BJ (cell line): ENCODE results near the gene CAMSAP2. TPM values are rescaled to one million over a fixed set of nuclear protein-coding genes. Genes with fewer than 3 reads are reported as not detected.

Source experiments
- CTCF ChIA-PET: fragments of 350-600 bp; formaldehyde crosslinking; extraction: SDS; loops from one replicate; lab custom pipeline; 2021; ENCODE audit warnings: antibody characterized with exemption, inconsistent platforms; lab: Yijun Ruan, JAX
- POLR2A ChIA-PET: fragments of 300-600 bp; sonication (Branson Sonifier 250); formaldehyde crosslinking; extraction: SDS; loops from one replicate; lab custom pipeline; 2021; ENCODE audit warnings: antibody characterized with exemption; lab: Charles Lee
- DNase-seq: peaks from one replicate; pipeline ENCODE4 v3.0.0-alpha.2; 2011; ENCODE audit warnings: low read depth
- H3K27me3 ChIP-seq: 2 replicates; pipeline ENCODE4 v1.6.0; 2011; ENCODE audit warnings: low read length; ENCODE audit not compliant: control insufficient read depth, insufficient read depth
- H3K36me3 ChIP-seq: 2 replicates; pipeline ENCODE4 v1.5.1; 2011; ENCODE audit warnings: low read length; ENCODE audit not compliant: control insufficient read depth, insufficient read depth
- H3K4me3 ChIP-seq: 2 replicates; pipeline ENCODE4 v1.5.1; 2011; ENCODE audit warnings: low read depth, mild to moderate bottlenecking, control low read depth, low read length
- CTCF ChIP-seq: IDR thresholded peaks from 2 replicates; pipeline ENCODE4 v1.5.1; 2011; ENCODE audit warnings: low read depth, mild to moderate bottlenecking, control low read depth, inconsistent platforms, low read length, moderate library complexity; ENCODE audit not compliant: insufficient read depth
- polyA plus RNA-seq: library from polyadenylated mRNA; depleted of rRNA; stranded (reverse); fragments of >200 nt; gene quantifications from 2 replicates; pipeline ENCODE4 v1.2.3, GENCODE V29; 2011

Gene CAMSAP2
- polyA plus RNA-seq, 1 experiment: 7.5 TPM

- CTCF ChIA-PET: no interaction called here
These were observed 156.2 kb downstream of the CAMSAP2 start, which contains the start of gene INAVA for GRCh38 chr1:200894712-200895442. TSS of gene INAVA (plus strand) at chr1:200894900. CDS start at chr1:200898401, 3,501 bp downstream.

GRCh38 chr1:200895443-200895789 lies 156.7 kb downstream of the CAMSAP2 start:
- no peak overlapping the region for H3K4me3 ChIP-seq
- no peak for TF ChIP-seq CTCF
- ChIA-PET CTCF (no interaction called here), POLR2A (no interaction called here)
- no peaks in the 10 kb centered on the region for H3K36me3 ChIP-seq
- no peak for DNase-seq
- H3K27me3 ChIP-seq: peaks cover 14% of the 10 kb centered on the region

More at GRCh38 chr1:200894712-200895442, 156.2 kb downstream of the CAMSAP2 start, which contains the start of gene INAVA:
- TF ChIP-seq CTCF: no peak
- POLR2A ChIA-PET: no interaction called here
- H3K4me3 ChIP-seq: no peak within 1 kb of the TSS
- no peaks in the 10 kb centered on the region for H3K36me3 ChIP-seq
- H3K27me3 ChIP-seq: peaks cover 14% of the 10 kb centered on the region
- DNase-seq: no peak

GRCh38 chr1:200895801-200896530 lies 157.3 kb downstream of the CAMSAP2 start:
- H3K27me3 ChIP-seq: peaks cover 14% of the 10 kb centered on the region
- no peak for DNase-seq
- ChIA-PET POLR2A (no interaction called here), CTCF (no interaction called here)
- H3K4me3 ChIP-seq: no peak overlapping the region
- TF ChIP-seq CTCF: no peak
- H3K36me3 ChIP-seq: no peaks in the 10 kb centered on the region

GRCh38 chr1:200896531-200897196 lies 158.0 kb downstream of the CAMSAP2 start:
- no peak for TF ChIP-seq CTCF
- DNase-seq: no peak
- Histone ChIP-seq H3K27me3 (peaks cover 14% of the 10 kb centered on the region), H3K36me3 (no peaks in the 10 kb centered on the region), H3K4me3 (no peak overlapping the region)
- ChIA-PET POLR2A (no interaction called here), CTCF (no interaction called here)

GRCh38 chr1:200897259-200897658 lies 158.6 kb downstream of the CAMSAP2 start:
- POLR2A ChIA-PET: no interaction called here
- CTCF ChIA-PET: no interaction called here
- DNase-seq: no peak
- no peak for TF ChIP-seq CTCF
- peaks cover 10% of the 10 kb centered on the region for H3K27me3 ChIP-seq
- no peak overlapping the region for H3K4me3 ChIP-seq
- H3K36me3 ChIP-seq: no peaks in the 10 kb centered on the region
